ENCODE measurements around the gene TBL2. TPM values are rescaled to one million over a fixed set of nuclear protein-coding genes. Genes with fewer than 3 reads are reported as not detected.

The TBL2 gene
- total and polyA plus RNA-seq, 2 experiments from 2014 or later, result 69.7 to 101 TPM

DNA sequence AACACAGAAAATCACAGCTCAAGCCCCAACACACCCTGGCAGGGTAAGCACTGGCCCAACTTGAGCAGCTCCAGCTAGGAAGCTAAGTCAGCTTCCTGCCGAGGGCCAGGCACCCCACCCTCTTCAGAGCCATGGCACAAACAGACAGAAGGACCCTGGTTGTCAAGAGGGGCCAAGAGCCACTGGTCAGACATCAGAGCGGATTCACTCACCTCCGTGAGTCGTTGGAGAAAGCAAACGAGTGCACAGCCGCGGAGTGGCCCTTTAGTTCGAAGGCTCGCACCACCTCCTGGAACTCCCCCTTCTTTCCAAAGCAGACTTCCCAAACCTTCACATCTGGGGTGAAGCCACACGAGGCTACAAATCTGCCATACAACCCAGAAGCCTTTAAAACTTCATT lies 7.4 kb downstream of the TBL2 start:
- H3K27ac ChIP-seq, result no peak overlapping the region
- DNase-seq, result no peak
- H3K27me3 ChIP-seq (replicated peaks; ENCODE audit: insufficient read depth), result no peaks in the 10 kb centered on the region
- H3K79me2 ChIP-seq (ENCODE audit: insufficient read depth), result peaks cover 41% of the 10 kb centered on the region
- no peaks in the 10 kb centered on the region; the same call in 1 of the 2 replicates for H4K20me1 ChIP-seq (ENCODE audit: insufficient read depth)
- no peak for TF ChIP-seq EZH2phosphoT487 (IDR thresholded peaks at IDR 0.05; ENCODE audit: insufficient read depth, low read depth)
- no peaks in the 10 kb centered on the region; the same call in 1 of the 2 replicates for H3K4me1 ChIP-seq (ENCODE audit: insufficient read depth)
- no peaks in the 10 kb centered on the region for H3K9me3 ChIP-seq (ENCODE audit: low read depth)
- no peak overlapping the region for H3K9ac ChIP-seq
- no peaks in the 10 kb centered on the region for H3K9me2 ChIP-seq (ENCODE audit: insufficient read depth)
- H3K4me3 ChIP-seq, result no peak overlapping the region
- H3K4me2 ChIP-seq (ENCODE audit: unreplicated experiment), result no peak overlapping the region
- H3K36me3 ChIP-seq (ENCODE audit: low read depth), result peaks cover 57% of the 10 kb centered on the region
- H3F3A ChIP-seq (ENCODE audit: insufficient read depth), result peaks cover 36% of the 10 kb centered on the region
- WGBS, 2 experiments (ENCODE audit: low coverage in 1 of 2, low lambda C conversion rate in 2 of 2, missing lambda C conversion rate in 2 of 2), result 83 to 85% methylated on average over 10 of the region's 10 CpGs
- in situ Hi-C loops (cut with MboI), result no loop called here
- no peak overlapping the region for H2AFZ ChIP-seq

DNA sequence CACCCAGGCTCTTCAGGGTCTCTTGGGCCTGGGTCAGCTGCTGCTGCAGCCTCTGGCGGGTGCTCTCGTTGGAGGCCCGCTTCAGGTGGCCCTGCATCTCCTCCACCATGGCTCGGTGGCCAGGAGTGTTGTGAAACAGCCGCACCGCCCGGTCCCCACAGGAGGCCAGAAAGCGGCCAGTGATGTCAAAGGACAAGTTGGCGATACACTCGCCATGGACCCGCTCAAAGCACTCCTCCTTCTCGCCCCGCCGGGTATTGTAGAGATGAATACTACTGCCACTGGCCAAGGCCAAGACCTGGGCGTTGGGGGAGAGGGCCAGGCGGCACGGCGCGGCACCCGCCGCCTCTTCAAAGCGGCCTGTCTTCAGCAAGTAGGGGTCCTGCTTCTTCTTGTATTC lies 7.9 kb downstream of the TBL2 start:
- Histone ChIP-seq H3K4me1 (ENCODE audit: insufficient read depth) (no peaks in the 10 kb centered on the region), H3K4me2 (ENCODE audit: unreplicated experiment) (no peak overlapping the region), H3K79me2 (ENCODE audit: insufficient read depth) (peaks cover 36% of the 10 kb centered on the region), H4K20me1 (ENCODE audit: insufficient read depth) (no peaks in the 10 kb centered on the region; the same call in 1 of the 2 replicates), H3K4me3 (no peak overlapping the region), H3K27me3 (replicated peaks; ENCODE audit: insufficient read depth) (no peaks in the 10 kb centered on the region), H3K36me3 (ENCODE audit: low read depth) (peaks cover 57% of the 10 kb centered on the region), H3K9me2 (ENCODE audit: insufficient read depth) (no peaks in the 10 kb centered on the region), H3K9me3 (ENCODE audit: low read depth) (no peaks in the 10 kb centered on the region), H3K27ac (no peak overlapping the region), H3K9ac (no peak overlapping the region), H2AFZ (no peak overlapping the region), H3F3A (ENCODE audit: insufficient read depth) (peaks cover 37% of the 10 kb centered on the region)
- WGBS, 2 experiments (ENCODE audit: low coverage in 1 of 2, low lambda C conversion rate in 2 of 2, missing lambda C conversion rate in 2 of 2), result 95 to 96% methylated on average over 22 of the region's 22 CpGs
- in situ Hi-C loops (cut with MboI), result no loop called here
- TF ChIP-seq EZH2phosphoT487 (IDR thresholded peaks at IDR 0.05; ENCODE audit: insufficient read depth, low read depth) (no peak), EZH2 (IDR thresholded peaks at IDR 0.05; ENCODE audit: insufficient read depth, poor library complexity, severe bottlenecking) (no peak)
- no peak for DNase-seq

DNA sequence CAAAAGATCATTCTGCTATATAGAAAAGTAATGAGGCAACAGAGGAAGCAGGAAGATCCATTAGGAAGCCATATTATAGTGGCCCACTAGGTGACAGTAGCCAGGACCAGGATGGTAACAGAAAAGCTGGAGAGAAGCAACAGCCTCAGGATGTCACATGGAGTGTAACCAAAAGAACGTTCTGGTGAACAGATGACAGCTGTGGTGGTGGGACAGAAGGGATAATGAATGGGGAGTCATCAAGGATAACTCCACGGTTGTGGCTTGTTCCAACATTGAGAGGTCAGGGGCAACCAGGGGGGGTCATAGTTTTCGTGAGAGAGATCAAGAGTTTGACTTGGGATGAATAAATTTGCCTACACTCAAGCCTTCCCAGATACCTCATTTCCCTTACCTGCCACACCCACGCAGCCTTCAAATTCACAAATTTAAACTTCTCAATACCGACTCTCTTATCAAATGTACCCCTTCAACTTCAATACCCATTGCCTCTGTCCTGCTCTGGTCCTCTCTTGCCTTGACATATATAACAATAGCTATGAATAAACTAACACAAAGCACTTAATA lies 9.3 kb downstream of the TBL2 start:
- 62 to 72% methylated on average over 5 of the region's 5 CpGs for WGBS, 2 experiments (ENCODE audit: low coverage in 1 of 2, low lambda C conversion rate in 2 of 2, missing lambda C conversion rate in 2 of 2)
- Histone ChIP-seq H3K36me3 (ENCODE audit: low read depth) (peaks cover 47% of the 10 kb centered on the region), H3K4me2 (ENCODE audit: unreplicated experiment) (no peak overlapping the region)

DNA sequence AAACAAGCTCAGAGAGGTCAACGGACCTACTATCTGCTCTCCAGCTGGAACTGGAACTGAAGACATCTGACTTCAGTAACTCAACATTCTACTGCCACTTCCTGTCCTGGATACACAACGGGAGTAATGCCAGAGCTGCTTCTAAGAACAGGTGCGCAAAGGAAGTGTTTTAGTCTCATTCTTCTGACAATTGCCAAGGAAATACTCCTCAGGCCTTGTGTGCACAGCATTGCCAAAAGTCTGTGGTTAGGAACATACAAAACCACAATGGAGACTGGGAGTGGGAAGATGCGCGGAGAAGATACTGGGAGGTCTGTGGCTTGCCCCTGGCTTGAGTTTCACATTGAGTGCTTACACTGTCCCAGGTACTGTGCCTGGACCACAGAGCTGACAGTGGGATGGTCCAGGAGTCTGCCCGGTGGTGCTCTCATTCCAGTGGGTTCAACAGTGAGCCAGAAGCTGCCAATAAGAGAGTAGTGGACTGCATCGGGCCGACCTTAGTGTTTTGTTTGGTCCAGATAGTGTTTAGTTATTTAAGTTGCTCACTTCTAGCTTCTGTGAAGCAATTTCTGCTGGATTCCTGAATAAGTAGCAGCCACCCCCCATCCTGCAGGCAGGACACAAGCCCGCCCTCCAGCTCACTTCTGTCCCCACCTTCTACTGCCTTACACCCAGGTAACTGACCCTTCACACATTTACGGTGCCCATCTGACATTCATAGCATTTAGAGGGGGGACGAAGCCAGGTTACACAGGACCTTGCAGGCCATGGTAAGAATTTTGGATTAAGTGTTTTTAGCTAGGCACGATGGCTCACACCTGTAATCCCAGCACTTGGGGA lies 10.3 kb downstream of the TBL2 start:
- H3K4me1 ChIP-seq (ENCODE audit: insufficient read depth), result no peaks in the 10 kb centered on the region
- peaks cover 42% of the 10 kb centered on the region for H3K36me3 ChIP-seq (ENCODE audit: low read depth)
- no peaks in the 10 kb centered on the region; the same call in 1 of the 2 replicates for H4K20me1 ChIP-seq (ENCODE audit: insufficient read depth)
- in situ Hi-C loops (cut with MboI), result no loop called here
- H3K9ac ChIP-seq, result no peak overlapping the region
- peaks cover 41% of the 10 kb centered on the region for H3F3A ChIP-seq (ENCODE audit: insufficient read depth)
- H2AFZ ChIP-seq, result no peak overlapping the region
- H3K9me3 ChIP-seq (ENCODE audit: low read depth), result no peaks in the 10 kb centered on the region
- no peaks in the 10 kb centered on the region for H3K27me3 ChIP-seq (replicated peaks; ENCODE audit: insufficient read depth)
- TF ChIP-seq EZH2 (IDR thresholded peaks at IDR 0.05; ENCODE audit: insufficient read depth, poor library complexity, severe bottlenecking) (no peak), EZH2phosphoT487 (IDR thresholded peaks at IDR 0.05; ENCODE audit: insufficient read depth, low read depth) (no peak)
- no peak overlapping the region for H3K4me2 ChIP-seq (ENCODE audit: unreplicated experiment)
- H3K9me2 ChIP-seq (ENCODE audit: insufficient read depth), result no peaks in the 10 kb centered on the region
- no peak overlapping the region for H3K27ac ChIP-seq
- 64 to 65% methylated on average over 12 of the region's 12 CpGs for WGBS, 2 experiments (ENCODE audit: low coverage in 1 of 2, low lambda C conversion rate in 2 of 2, missing lambda C conversion rate in 2 of 2)
- peaks cover 12% of the 10 kb centered on the region for H3K79me2 ChIP-seq (ENCODE audit: insufficient read depth)
- no peak for DNase-seq
- H3K4me3 ChIP-seq, result no peak overlapping the region

More for the DNA sequence above, 9.3 kb downstream of the TBL2 start:
- Histone ChIP-seq H3K4me1 (ENCODE audit: insufficient read depth) (no peaks in the 10 kb centered on the region), H3K9ac (no peak overlapping the region), H3K79me2 (ENCODE audit: insufficient read depth) (peaks cover 22% of the 10 kb centered on the region), H3K4me3 (no peak overlapping the region), H3K9me3 (ENCODE audit: low read depth) (no peaks in the 10 kb centered on the region), H3F3A (ENCODE audit: insufficient read depth) (peaks cover 41% of the 10 kb centered on the region), H3K27me3 (replicated peaks; ENCODE audit: insufficient read depth) (no peaks in the 10 kb centered on the region), H2AFZ (no peak overlapping the region), H4K20me1 (ENCODE audit: insufficient read depth) (no peaks in the 10 kb centered on the region; the same call in 1 of the 2 replicates), H3K9me2 (ENCODE audit: insufficient read depth) (no peaks in the 10 kb centered on the region), H3K27ac (no peak overlapping the region)
- no peak for DNase-seq
- no peak for TF ChIP-seq EZH2 (IDR thresholded peaks at IDR 0.05; ENCODE audit: insufficient read depth, poor library complexity, severe bottlenecking)
- no peak for TF ChIP-seq EZH2phosphoT487 (IDR thresholded peaks at IDR 0.05; ENCODE audit: insufficient read depth, low read depth)
- in situ Hi-C loops (cut with MboI), result no loop called here
